MCF 10A (cell line): ENCODE data around the gene TLNRD1. TPM values are rescaled to one million over a fixed set of nuclear protein-coding genes. Genes with fewer than 3 reads are reported as not detected.

ENCODE experiments used
- BruUV-seq: library from RNA; stranded (reverse); fragments of 400-500 nt; replicated peaks from 2 replicates; lab custom pipeline; 2021; lab: Mats Ljungman, UMichigan
- CTCF ChIA-PET: fragments of 300-600 bp; sonication (Branson Sonifier 250); formaldehyde crosslinking; extraction: SDS; loops from one replicate; lab custom pipeline; 2021; ENCODE audit warnings: antibody characterized with exemption, inconsistent platforms; lab: Yijun Ruan, JAX
- POLR2A ChIA-PET: fragments of 300-600, 350-650 bp; sonication (Branson Sonifier 250); formaldehyde crosslinking; extraction: SDS; loops from one replicate; lab custom pipeline; 2020; ENCODE audit warnings: antibody characterized with exemption, inconsistent platforms; lab: Yijun Ruan, JAX
- DNase-seq: peaks from one replicate; pipeline ENCODE4 v3.0.0-alpha.2; 2018; ENCODE audit not compliant: unreplicated experiment
- H3K27ac Mint-ChIP-seq: one replicate; pipeline ENCODE4 v1.8.0; 2022; ENCODE audit warnings: mild to moderate bottlenecking, low read depth, mixed read lengths; ENCODE audit not compliant: unreplicated experiment
- H3K27me3 Mint-ChIP-seq: one replicate; pipeline ENCODE4 v1.8.0; 2022; ENCODE audit warnings: mixed read lengths; ENCODE audit not compliant: insufficient read depth, unreplicated experiment
- H3K36me3 Mint-ChIP-seq: one replicate; pipeline ENCODE4 v1.8.0; 2022; ENCODE audit warnings: mild to moderate bottlenecking, moderate library complexity, mixed read lengths; ENCODE audit not compliant: insufficient read depth, unreplicated experiment
- H3K4me1 Mint-ChIP-seq: one replicate; pipeline ENCODE4 v1.8.0; 2022; ENCODE audit warnings: mixed read lengths; ENCODE audit not compliant: insufficient read depth, unreplicated experiment
- H3K4me3 Mint-ChIP-seq: one replicate; pipeline ENCODE4 v1.8.0; 2022; ENCODE audit warnings: mild to moderate bottlenecking, moderate library complexity, mixed read lengths; ENCODE audit not compliant: unreplicated experiment
- H3K9me3 Mint-ChIP-seq: one replicate; pipeline ENCODE4 v1.8.0; 2022; ENCODE audit warnings: mixed read lengths; ENCODE audit not compliant: unreplicated experiment
- intact Hi-C: fragments of 100-400 bp; cut with micrococcal nuclease; formaldehyde crosslinking; loops from 2 replicates; pipeline ENCODE4 v1.14.1; 2022
- total RNA-seq: library from RNA; stranded (reverse); gene quantifications from 2 replicates; pipeline ENCODE4 v1.2.3, GENCODE V29; 2022
- TF ChIP-seq, protein P1 (sequence below): fragments of 200-600 bp; IDR thresholded peaks from one replicate; pipeline ENCODE4 v1.8.0; 2022; ENCODE audit warnings: antibody characterized with exemption, mild to moderate bottlenecking; ENCODE audit not compliant: unreplicated experiment

TLNRD1 gene
- total RNA-seq, 1 experiment from 2014 or later = 17.1 TPM

- DNase-seq = no peak
- TF ChIP-seq, protein P1, sequence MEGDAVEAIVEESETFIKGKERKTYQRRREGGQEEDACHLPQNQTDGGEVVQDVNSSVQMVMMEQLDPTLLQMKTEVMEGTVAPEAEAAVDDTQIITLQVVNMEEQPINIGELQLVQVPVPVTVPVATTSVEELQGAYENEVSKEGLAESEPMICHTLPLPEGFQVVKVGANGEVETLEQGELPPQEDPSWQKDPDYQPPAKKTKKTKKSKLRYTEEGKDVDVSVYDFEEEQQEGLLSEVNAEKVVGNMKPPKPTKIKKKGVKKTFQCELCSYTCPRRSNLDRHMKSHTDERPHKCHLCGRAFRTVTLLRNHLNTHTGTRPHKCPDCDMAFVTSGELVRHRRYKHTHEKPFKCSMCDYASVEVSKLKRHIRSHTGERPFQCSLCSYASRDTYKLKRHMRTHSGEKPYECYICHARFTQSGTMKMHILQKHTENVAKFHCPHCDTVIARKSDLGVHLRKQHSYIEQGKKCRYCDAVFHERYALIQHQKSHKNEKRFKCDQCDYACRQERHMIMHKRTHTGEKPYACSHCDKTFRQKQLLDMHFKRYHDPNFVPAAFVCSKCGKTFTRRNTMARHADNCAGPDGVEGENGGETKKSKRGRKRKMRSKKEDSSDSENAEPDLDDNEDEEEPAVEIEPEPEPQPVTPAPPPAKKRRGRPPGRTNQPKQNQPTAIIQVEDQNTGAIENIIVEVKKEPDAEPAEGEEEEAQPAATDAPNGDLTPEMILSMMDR = no peak
- Mint-ChIP-seq H3K27ac (no peak overlapping the region), H3K27me3 (no peaks in the 10 kb centered on the region), H3K9me3 (no peaks in the 10 kb centered on the region), H3K4me3 (no peak overlapping the region), H3K36me3 (peaks cover 12% of the 10 kb centered on the region), H3K4me1 (no peaks in the 10 kb centered on the region)
- intact Hi-C loops = no loop called here
- ChIA-PET POLR2A (interaction anchor here (1.3 to 2.7 kb wide), 3 partner anchors 11 to 189 kb away, joined by 3 to 15 read pairs (median 6); partner anchors contain the start of gene CEMIP), CTCF (interaction anchor here (0.5 to 7.7 kb wide), 16 partner anchors 8 to 530 kb away, joined by 3 to 133 read pairs (median 6); partner anchors contain the start of gene CEMIP)
- no TSS peak for BruUV-seq
Observed at GRCh38 chr15:80967991-80968510, 32.7 kb upstream of the TLNRD1 start.

DNA sequence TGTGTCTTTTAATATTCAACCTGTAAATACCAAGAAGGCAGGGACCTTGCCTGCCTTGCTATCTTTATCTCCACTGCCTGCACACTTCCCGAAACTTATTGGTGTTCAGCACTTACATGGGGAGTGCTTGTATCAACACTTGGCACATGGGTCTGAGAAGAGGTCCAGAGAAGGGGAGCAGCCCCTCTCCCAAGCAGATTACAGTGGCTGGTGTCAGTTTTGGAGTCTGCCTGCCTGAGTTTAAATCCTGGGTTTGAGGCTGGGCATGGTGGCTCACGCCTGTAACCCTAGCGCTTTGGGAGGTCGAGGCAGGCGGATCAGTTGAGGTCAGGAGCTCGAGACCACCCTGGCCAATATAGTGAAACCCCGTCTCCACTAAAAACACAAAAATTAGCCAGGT is 31.4 kb upstream of the TLNRD1 start:
- H3K36me3 Mint-ChIP-seq = peaks cover 12% of the 10 kb centered on the region
- no TSS peak for BruUV-seq
- no peak for DNase-seq
- intact Hi-C loops = no loop called here
- H3K4me3 Mint-ChIP-seq = no peak overlapping the region
- no peaks in the 10 kb centered on the region for H3K27me3 Mint-ChIP-seq
- ChIA-PET CTCF (interaction anchor here (0.6 to 7.7 kb wide), 46 partner anchors 9 to 519 kb away, joined by 3 to 133 read pairs (median 5); partner anchors contain the start of gene CEMIP), POLR2A (interaction anchor here (0.6 to 2.7 kb wide), 7 partner anchors 10 to 514 kb away, joined by 3 to 15 read pairs (median 4); partner anchors contain the start of gene CEMIP)
- TF ChIP-seq, protein P1 = no peak
- H3K4me1 Mint-ChIP-seq = no peaks in the 10 kb centered on the region
- no peaks in the 10 kb centered on the region for H3K9me3 Mint-ChIP-seq
- no peak overlapping the region for H3K27ac Mint-ChIP-seq

GRCh38 chr15:80970018-80970657 is 30.6 kb upstream of the TLNRD1 start:
- peak; percentile 71 for DNase-seq
- ChIA-PET CTCF (interaction anchor here (0.6 to 7.7 kb wide), 51 partner anchors 10 to 1674 kb away, joined by 3 to 133 read pairs (median 4); partner anchors contain the start of gene CEMIP), POLR2A (interaction anchor here (0.6 to 2.7 kb wide), 7 partner anchors 9 to 514 kb away, joined by 3 to 15 read pairs (median 3); partner anchors contain the start of gene CEMIP)
- H3K27ac Mint-ChIP-seq = no peak overlapping the region
- no peaks in the 10 kb centered on the region for H3K27me3 Mint-ChIP-seq
- no peaks in the 10 kb centered on the region for H3K9me3 Mint-ChIP-seq
- peaks cover 5% of the 10 kb centered on the region for H3K36me3 Mint-ChIP-seq
- no TSS peak for BruUV-seq
- no peaks in the 10 kb centered on the region for H3K4me1 Mint-ChIP-seq
- TF ChIP-seq, protein P1 = peak; percentile 79
- intact Hi-C loops = loop anchor here (1.0 to 2.0 kb wide), 5 partner anchors 59 to 515 kb away; partner anchors contain the start of gene CEMIP
- no peak overlapping the region for H3K4me3 Mint-ChIP-seq

GRCh38 chr15:80970658-80971057 is 30.1 kb upstream of the TLNRD1 start:
- ChIA-PET POLR2A (interaction anchor here (0.9 to 2.7 kb wide), 3 partner anchors 191 to 515 kb away, joined by 3 to 15 read pairs (median 6); partner anchors contain the start of gene CEMIP), CTCF (interaction anchor here (0.6 to 7.7 kb wide), 37 partner anchors 9 to 1673 kb away, joined by 3 to 133 read pairs (median 5); partner anchors contain the start of gene CEMIP)
- H3K4me3 Mint-ChIP-seq = no peak overlapping the region
- DNase-seq = no peak
- H3K27ac Mint-ChIP-seq = no peak overlapping the region
- TF ChIP-seq, protein P1 = no peak
- intact Hi-C loops = loop anchor here (1.0 to 2.0 kb wide), 5 partner anchors 59 to 515 kb away; partner anchors contain the start of gene CEMIP
- BruUV-seq = no TSS peak
- peaks cover 4% of the 10 kb centered on the region for H3K36me3 Mint-ChIP-seq
- H3K4me1 Mint-ChIP-seq = no peaks in the 10 kb centered on the region
- H3K27me3 Mint-ChIP-seq = no peaks in the 10 kb centered on the region
- no peaks in the 10 kb centered on the region for H3K9me3 Mint-ChIP-seq
